OCI-LY1 (cell line): Measurements from ENCODE around the gene ENDOD1.

Experiments
- EZH2 ChIP-seq: fragments of 200-600 bp; sonication (generic), shearing (Covaris generic); IDR thresholded peaks from 2 replicates; pipeline ENCODE4 v1.8.0; 2017; ENCODE audit warnings: borderline replicate concordance, mixed run types, mild to moderate bottlenecking, antibody characterized with exemption, low read length, moderate library complexity, mixed read lengths
- TF ChIP-seq, protein P1 (sequence below): fragments of 200-600 bp; sonication (generic), shearing (Covaris generic); IDR thresholded peaks from 2 replicates; pipeline ENCODE4 v1.5.1; 2017; ENCODE audit warnings: mild to moderate bottlenecking, antibody characterized with exemption, low read length, moderate library complexity, mixed read lengths

- TF ChIP-seq, protein P1, sequence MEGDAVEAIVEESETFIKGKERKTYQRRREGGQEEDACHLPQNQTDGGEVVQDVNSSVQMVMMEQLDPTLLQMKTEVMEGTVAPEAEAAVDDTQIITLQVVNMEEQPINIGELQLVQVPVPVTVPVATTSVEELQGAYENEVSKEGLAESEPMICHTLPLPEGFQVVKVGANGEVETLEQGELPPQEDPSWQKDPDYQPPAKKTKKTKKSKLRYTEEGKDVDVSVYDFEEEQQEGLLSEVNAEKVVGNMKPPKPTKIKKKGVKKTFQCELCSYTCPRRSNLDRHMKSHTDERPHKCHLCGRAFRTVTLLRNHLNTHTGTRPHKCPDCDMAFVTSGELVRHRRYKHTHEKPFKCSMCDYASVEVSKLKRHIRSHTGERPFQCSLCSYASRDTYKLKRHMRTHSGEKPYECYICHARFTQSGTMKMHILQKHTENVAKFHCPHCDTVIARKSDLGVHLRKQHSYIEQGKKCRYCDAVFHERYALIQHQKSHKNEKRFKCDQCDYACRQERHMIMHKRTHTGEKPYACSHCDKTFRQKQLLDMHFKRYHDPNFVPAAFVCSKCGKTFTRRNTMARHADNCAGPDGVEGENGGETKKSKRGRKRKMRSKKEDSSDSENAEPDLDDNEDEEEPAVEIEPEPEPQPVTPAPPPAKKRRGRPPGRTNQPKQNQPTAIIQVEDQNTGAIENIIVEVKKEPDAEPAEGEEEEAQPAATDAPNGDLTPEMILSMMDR, result no peak
- no peak for TF ChIP-seq EZH2
These were observed 10.6 kb downstream of the ENDOD1 start for GRCh38 chr11:95100191-95100648.
